Measurements from ENCODE around the gene BUD31.
"Not testable (repeated sequence)": the region's sequence is repeated elsewhere in the genome, so short reads cannot be mapped to it uniquely, and the experiment has no call there.

Gene BUD31

GRCh38 chr7:99380823-99381663 lies 27.7 kb upstream of the BUD31 start:
- DNase-seq, result peak; percentile 89

DNA sequence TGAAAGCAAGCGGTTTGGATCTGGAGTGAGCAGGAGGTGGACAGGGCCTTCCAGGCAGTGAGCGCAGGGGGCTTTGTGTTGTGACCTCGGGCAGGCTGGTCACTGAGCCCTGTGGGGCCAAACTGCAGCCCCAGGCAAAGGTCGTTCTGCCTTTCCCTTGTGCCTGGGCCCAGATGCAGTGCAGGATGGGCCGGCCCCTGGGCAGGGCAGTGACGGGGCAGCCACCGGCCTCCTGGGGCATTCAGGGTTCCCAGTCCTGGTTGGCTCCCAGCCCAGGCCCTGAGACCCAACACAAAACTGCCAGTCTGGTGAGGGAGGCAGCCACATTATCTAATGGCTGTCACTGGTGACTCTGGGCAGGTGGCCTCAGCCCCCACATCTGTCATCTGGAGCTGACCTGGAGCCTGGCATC lies 27.1 kb upstream of the BUD31 start:
- peak; percentile 63 for DNase-seq

GRCh38 chr7:99383203-99383602 lies 25.6 kb upstream of the BUD31 start:
- no peak for DNase-seq

DNA sequence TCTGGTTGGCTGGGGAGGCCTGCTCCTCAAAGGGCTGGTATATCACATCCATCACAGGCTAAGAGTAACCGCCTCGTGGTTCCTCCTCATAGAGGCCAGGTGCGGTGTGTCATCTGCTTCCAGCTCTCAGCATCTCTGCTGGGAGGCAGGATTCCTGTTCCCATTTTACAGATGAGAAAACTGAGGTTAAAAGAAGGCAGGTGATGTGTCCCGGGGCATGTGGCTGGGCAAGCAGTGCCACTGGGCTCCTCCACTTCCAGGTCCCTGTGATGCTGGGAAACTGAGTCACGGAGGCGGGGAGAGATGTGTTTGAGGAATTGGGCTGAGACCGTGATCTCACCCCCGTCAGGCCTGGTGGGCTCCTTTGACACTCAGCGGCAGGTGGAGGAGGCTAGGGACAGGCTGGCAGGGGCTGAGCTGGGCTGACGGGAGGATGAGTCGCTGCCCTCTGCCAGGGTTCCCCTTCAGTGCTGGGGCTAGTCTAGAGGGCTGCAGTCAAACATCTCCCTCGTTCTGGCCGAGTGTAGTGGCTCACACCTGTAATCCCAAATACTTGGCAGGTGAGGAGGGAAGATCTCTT lies 24.9 kb upstream of the BUD31 start:
- DNase-seq, result no peak

DNA sequence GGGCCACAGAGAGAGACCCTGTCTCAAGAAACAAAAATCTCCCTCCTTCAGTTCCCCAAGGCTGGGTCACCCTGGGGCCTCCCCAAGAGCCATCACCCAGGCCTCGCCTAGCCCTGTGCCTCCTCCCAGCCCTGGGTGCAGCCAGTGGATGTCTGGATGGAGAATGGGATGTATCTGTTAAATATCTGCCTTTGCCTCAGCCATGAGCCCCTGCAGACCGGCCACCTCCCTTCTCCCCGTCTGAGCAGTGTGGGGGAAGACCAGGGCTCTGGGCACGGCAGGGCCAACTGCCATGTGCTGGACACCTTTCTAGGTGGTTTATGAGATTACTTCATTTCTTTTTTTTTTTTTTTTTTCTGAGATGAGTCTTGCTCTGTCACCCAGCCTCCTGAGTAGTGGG lies 24.2 kb upstream of the BUD31 start:
- no peak for DNase-seq

- DNase-seq, result no peak
These were observed 23.2 kb upstream of the BUD31 start for GRCh38 chr7:99385564-99385963.

GRCh38 chr7:99386584-99387238 lies 22.1 kb upstream of the BUD31 start:
- peak; percentile 55 for DNase-seq

DNA sequence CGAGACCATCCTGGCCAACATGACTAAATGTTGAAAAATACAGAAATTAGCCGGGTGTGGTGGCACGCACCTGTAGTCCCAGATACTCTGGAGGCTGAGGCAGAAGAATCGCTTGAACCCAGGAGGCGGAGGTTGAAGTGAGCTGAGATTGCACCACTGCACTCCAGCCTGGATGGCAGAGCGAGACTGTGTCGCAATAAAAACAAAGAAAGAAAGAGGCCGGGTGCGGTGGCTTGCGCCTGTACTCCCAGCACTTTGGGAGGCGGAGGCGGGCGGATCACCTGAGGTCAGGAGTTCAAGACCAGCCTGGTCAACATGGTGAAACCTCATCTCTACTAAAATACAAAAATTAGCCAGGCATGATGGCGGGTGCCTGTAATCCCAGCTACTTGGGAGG lies 21.5 kb upstream of the BUD31 start:
- not testable (repeated sequence) for DNase-seq

DNA sequence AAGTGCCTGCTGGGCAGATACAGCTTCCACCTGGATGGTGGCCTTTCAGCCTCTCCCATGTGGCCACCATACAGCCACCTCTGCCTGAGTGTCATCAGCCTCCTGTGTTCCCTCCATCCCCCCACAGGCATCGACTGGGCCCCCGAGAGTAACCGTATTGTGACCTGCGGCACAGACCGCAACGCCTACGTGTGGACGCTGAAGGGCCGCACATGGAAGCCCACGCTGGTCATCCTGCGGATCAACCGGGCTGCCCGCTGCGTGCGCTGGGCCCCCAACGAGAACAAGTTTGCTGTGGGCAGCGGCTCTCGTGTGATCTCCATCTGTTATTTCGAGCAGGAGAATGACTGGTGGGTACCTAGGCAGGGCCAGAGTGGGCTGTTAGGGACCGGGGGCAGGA lies 20.9 kb upstream of the BUD31 start:
- no peak for DNase-seq

GRCh38 chr7:99389772-99390171 lies 19.0 kb upstream of the BUD31 start:
- DNase-seq, result no peak

- DNase-seq, result no peak
These were observed 17.7 kb upstream of the BUD31 start for GRCh38 chr7:99390941-99391602.

DNA sequence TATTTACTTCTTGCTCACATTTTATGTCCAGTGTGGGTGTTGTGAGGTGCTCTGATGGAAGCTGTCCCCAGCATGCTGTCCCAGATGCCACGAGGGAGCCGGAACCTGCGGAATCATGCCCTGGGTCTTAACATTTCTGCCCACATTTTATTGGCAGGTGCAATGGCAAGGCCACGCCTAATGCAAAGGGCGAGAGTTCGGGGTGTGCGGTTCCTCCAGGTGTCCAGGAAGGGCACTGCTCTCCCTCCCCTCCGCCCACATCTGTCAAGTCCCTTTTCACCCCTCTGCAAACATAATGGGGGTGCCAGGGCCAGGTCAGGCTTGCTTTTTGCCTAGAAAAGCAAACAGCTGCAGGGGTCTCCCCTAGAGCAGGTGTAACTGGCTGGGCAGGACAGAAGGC lies 16.7 kb upstream of the BUD31 start:
- DNase-seq, result no peak

DNA sequence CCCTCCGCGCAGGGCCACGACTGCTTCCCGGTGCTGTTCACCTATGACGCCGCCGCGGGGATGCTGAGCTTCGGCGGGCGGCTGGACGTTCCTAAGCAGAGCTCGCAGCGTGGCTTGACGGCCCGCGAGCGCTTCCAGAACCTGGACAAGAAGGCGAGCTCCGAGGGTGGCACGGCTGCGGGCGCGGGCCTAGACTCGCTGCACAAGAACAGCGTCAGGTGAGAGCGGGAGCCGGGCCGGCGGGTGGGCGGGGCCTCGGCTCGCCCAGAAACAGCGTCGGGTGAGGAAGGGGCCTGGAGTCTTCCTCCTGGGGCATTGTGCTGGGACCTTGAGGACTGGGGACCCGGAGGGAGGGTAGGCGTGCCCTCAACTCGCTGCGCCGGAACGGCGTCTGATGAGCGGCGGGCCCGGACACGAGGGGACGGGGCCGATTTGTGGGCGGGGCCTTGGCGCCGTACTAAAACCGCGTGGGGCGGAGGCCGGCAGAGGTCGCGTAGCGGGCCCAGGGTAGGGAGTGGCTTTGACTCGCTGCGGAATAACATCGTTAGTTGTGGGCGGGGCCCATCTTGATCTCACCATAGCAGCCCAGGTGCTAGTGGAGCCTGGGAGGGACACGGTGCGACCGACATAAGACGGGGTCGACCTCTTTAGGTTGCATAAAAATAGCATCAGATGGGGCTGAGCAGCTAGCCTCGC lies 16.0 kb upstream of the BUD31 start:
- no peak for DNase-seq

DNA sequence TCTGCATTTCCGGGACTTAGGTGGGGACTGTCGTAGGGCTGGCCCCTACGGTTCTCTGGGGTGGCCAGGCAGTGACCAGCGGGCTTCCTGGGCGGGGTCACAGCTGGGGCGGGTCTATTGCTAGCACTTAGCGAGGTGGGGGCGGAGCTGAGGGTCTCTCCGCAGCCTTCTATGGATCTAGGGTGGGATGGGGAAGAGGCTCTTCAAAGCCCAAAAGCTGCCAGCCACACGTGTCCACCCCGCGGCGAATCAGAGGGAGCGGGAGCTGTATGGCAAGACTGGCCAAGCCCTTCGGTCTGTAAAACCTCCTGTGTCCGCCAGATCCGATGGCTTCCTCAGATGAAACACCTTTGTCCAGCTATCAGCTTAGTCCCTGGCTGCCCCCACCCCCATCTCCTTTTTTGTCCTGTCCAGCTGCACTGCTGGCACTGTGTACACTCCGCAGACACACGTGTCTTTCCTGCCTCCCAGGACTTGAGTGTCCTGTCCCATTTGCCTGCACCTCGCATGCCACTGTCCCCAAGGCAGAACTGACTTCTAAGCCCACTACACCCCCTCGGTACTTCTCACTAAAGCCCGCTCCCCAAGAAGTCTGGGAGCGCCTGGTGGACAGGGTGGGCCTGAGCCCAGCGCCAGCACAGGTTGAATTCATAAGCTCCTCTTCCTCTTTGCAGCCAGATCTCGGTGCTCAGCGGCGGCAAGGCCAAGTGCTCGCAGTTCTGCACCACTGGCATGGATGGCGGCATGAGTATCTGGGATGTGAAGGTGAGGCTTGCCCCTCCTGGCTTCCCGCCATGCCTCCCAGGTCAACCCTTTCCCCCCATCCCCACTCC lies 15.2 kb upstream of the BUD31 start:
- no peak for DNase-seq

GRCh38 chr7:99394188-99394502 lies 14.6 kb upstream of the BUD31 start:
- DNase-seq, result no peak

DNA sequence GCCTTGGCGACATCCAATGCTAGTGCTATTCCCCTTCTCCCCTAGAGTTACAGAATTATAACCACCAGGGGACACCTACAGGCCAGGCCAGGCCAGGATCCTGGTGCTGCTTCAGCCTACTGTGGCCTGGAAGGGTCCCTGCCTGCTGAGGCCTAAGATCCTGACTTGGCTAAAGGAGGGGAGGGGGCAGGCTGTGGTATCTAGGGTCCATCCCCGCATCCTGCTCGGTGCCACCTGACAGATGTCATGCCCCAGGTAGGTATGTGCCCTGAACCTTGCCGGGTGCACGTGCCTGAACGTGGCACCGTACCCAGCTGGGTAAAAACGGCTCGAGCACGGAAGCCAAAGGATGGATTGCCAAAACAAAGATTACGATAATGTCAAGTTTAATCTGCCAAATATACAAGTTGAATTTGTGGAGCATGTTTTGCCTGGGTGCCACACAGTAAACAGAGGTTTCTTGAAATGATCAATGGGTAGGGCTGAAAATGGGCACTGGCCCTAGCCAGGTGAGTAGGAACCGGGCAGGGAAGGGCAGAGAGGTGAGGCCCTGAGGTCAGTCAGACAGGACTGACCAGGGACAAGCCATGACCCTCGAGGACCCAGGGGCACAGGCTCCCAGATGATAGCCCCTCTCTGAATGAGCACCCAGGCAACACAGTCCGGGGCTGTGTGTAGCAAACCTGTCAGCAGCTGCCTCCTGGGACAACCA lies 13.0 kb upstream of the BUD31 start:
- no peak for DNase-seq

DNA sequence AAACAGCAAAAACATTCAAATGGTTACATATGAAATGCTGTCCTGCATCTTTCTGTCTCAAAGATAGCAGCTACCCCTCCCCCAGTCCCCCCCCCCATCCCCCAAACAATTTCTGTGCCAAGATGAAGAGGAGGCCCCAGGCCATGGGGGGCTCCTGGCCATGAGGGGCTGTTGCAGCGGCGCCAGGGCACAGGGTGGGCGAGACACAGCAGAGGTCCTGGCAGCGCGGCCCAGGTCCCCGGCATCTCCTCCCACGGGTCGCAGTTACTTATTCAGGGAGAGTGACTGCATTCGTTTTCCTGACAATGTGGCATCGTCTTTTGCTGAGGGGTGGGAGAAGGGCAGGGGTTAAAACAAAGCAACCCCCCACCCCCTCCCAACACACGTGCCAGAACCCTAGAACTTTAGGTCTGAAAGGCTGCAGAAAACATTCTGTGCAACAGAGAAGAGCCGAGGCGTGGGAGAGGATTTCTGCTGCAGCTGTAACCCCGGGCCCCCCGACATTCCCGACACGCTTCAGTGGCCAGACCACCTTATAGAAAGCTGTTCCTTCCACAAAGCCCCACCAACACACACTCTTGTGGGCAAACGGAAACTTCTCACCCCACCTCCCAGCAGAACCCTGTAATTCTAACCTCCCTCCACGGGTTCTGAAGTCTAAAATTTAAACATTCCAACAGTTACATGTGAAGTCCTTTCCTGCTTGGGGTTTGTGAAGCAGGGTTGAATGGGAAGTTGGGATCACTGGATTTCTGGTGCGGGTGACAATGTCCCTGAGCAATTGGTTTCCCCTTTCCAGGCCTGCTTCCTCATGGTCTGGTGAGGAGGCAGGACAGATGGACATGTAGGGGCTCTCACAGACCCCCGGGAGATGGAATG lies 12.1 kb upstream of the BUD31 start:
- DNase-seq, result no peak

- DNase-seq, result no peak
These were observed 11.3 kb upstream of the BUD31 start for GRCh38 chr7:99397297-99397983.

DNA sequence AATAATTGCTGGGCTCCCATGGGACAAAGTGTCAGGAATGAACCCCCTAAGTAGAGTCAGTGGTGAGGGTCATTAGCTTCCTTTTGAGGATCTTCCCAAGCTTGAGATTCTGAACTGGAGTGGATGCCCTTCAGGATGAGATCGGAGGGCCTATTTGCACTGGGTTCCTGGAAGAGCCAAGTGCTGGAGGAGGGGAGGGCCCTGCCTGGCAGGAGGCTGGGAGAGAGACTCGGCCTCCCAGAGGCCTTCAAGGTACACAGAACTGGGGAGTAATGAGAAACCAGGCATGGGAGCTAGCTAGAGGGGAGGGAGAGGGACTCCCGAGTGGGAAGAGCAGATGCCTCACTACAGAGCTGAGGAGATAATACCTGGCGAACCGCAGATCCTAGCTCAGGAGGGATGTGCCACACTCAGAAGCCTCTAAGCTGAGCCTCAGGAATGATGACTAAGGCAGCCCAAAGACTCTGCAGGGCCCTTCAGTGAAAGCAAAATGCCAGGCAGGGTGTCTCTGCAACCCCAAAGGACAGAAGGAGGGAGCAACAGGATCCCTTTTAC lies 9.8 kb upstream of the BUD31 start:
- DNase-seq, result no peak

DNA sequence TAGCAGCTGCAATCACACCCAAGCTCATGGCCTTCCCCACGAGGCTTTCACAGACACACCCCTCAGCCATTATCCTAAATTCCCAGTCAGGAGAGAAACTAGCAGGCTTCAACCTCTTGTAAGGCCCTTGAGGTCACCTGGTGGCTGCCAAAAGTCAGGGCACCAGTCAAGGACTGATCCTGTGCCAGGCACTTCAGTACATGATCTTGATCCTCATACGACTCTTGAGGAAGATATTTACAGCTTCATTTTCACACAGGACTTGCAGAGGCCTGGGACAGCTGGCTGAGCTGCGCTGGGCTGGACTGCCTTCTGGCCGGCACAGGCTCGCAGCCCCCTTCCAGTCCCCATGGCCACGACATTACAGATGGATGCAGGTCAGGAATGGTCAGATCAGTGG lies 9.2 kb upstream of the BUD31 start:
- DNase-seq, result no peak
